HUES48 (cell line): ENCODE results near the gene MSL3.

Experiments used
- H3K27ac ChIP-seq: one replicate; pipeline ENCODE4 v1.7.0; 2013; ENCODE audit warnings: low read depth, low read length, inconsistent platforms
- H3K27me3 ChIP-seq: 2 replicates; pipeline ENCODE4 v1.6.1; 2013; ENCODE audit warnings: mild to moderate bottlenecking, low read length; ENCODE audit not compliant: control insufficient read depth, insufficient read depth
- H3K36me3 ChIP-seq: 2 replicates; pipeline ENCODE4 v1.6.1; 2013; ENCODE audit warnings: low read length; ENCODE audit not compliant: control insufficient read depth, insufficient read depth
- H3K4me1 ChIP-seq: 2 replicates; pipeline ENCODE4 v1.6.1; 2013; ENCODE audit warnings: mild to moderate bottlenecking, low read length; ENCODE audit not compliant: control insufficient read depth, insufficient read depth
- H3K4me3 ChIP-seq: 2 replicates; pipeline ENCODE4 v1.5.1; 2013; ENCODE audit warnings: mild to moderate bottlenecking, low read depth, low read length
- H3K9ac ChIP-seq: 2 replicates; pipeline ENCODE4 v1.6.1; 2013; ENCODE audit warnings: mild to moderate bottlenecking, low read depth, low read length, moderate library complexity
- H3K9me3 ChIP-seq: 2 replicates; pipeline ENCODE4 v1.6.1; 2013; ENCODE audit warnings: low read length; ENCODE audit not compliant: control insufficient read depth, insufficient read depth

MSL3 gene

DNA sequence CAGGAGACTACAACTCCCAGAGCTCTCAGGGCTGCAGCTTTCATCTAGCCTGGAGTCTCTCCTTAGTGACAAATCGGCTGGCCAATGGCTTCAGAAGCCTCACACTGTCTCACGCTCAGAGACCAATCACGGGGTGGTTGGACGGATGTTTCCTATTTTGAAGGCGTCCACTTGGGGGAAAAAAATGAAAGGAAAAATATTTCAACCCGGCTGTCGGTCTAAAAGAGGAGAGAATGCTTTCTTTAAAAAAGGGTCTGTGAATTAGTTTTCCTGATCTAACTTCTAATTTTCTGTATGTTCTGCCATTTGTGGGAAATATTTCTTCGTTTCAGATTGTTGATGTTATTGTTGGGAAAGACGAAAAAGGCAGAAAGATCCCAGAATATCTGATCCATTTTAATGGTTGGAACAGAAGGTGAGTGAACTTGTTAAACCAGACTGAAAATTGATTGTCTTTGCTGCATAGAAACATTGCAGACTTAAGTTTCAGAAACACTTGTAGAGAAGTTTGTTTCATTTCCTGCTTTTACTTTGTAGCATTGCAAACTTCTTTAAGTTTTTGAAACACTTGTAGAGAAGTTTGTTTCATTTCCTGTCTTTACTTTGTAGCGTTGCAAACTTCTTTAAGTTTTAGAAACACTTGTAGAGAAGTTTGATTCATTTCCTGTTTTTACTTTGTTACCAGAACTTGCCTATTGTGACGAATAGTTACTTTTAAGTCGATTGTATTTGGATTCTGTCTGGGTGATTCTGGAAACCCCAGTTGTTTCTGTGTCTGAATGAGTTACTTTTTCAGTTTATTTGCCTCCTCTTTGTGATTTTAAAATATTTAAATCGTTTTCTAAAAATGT lies 1.6 kb downstream of the MSL3 start:
- no peak overlapping the region for H3K9ac ChIP-seq
- H3K9me3 ChIP-seq = no peaks in the 10 kb centered on the region
- H3K27ac ChIP-seq = no peak overlapping the region

DNA sequence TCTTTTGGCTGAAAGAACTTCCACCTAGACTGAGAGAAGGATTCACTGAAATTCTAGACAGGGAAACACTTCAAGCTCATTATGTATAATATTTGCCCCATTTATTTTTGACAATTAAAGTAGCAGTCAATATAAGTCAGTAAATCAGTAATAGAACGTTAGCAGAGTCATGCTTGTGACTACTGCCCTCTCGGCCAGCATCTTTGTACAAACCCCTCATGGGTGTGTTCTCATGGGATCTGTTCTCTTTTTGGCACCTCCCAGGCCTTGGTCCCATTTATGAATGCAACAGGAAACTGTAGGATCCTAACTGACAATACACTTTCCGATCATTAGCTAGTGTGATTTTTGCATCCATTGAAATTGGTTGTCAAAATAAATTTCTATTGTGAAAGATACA lies 2.9 kb downstream of the MSL3 start:
- no peaks in the 10 kb centered on the region for H3K9me3 ChIP-seq
- H3K4me1 ChIP-seq = peaks cover 16% of the 10 kb centered on the region
- no peak overlapping the region for H3K9ac ChIP-seq
- H3K27me3 ChIP-seq = peaks cover 15% of the 10 kb centered on the region
- no peak overlapping the region for H3K27ac ChIP-seq
- H3K36me3 ChIP-seq = peaks cover 53% of the 10 kb centered on the region
- H3K4me3 ChIP-seq = no peak overlapping the region

More for the DNA sequence above, 1.6 kb downstream of the MSL3 start:
- Histone ChIP-seq H3K27me3 (peaks cover 20% of the 10 kb centered on the region), H3K36me3 (peaks cover 41% of the 10 kb centered on the region), H3K4me1 (peaks cover 16% of the 10 kb centered on the region), H3K4me3 (peak overlapping the region; percentile 89)

DNA sequence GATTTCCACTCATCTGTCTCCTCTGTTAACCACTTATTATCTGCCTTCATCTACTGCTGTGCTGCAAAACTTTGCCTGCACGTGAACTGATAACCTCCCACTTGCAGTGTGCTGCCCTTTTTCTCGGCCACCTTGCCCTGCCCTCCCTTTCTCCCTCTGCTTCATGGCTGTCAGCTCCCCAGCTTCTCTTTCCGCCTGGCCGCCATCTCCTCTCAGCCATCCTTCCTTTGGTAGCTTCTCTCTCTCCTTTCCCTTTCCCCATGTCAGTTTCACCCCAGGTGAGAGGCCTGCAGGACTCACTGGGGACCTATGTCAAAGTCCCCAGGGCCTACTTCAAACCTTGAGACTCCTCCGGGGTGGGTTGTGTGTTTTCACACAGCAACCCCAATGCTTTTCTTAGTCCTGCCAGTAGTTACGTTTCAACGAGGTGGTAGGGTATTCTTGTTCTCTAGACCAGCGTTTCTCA lies 6.6 kb downstream of the MSL3 start:
- Histone ChIP-seq H3K4me1 (peaks cover 4% of the 10 kb centered on the region; the same call in 1 of the 2 replicates), H3K9ac (no peak overlapping the region), H3K36me3 (peaks cover 86% of the 10 kb centered on the region), H3K9me3 (no peaks in the 10 kb centered on the region), H3K27me3 (no peaks in the 10 kb centered on the region), H3K4me3 (no peak overlapping the region), H3K27ac (no peak overlapping the region)

DNA sequence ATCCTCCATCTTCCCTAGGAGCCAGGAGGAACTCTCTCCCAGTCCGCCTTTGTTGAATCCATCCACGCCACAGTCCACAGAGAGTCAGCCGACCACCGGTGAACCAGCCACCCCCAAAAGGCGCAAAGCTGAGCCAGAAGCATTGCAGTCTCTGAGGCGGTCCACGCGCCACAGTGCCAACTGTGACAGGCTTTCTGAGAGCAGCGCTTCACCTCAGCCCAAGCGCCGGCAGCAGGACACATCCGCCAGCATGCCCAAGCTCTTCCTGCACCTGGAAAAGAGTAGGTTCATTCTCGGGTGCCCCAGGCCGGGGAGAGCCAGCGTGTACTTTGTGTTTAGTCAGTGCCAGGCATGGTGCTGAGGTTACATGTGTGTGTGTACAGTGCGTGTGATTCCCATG lies 7.4 kb downstream of the MSL3 start:
- H3K4me1 ChIP-seq = no peaks in the 10 kb centered on the region
- no peak overlapping the region for H3K9ac ChIP-seq
- no peak overlapping the region for H3K4me3 ChIP-seq
- no peaks in the 10 kb centered on the region for H3K9me3 ChIP-seq
- no peak overlapping the region for H3K27ac ChIP-seq
- no peaks in the 10 kb centered on the region for H3K27me3 ChIP-seq
- peaks cover 86% of the 10 kb centered on the region for H3K36me3 ChIP-seq

DNA sequence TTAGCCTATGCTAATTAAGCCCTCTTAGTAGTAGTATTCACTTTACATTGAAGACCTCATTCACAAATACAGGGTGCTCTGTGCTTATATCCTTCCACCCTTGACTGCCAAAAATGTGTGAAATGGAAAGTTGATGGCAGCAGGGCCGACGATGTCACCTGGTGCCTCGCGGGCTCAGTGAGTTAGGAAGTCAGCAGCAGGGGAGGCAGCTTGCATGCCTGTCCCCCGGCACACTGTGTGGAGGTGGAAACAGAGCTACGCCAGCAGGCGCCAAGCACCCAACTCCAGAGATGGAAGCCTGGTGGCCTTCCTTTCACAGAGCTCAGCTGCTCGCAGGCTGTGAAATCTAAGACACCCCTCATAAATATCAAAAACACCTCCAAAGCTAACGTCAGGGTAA lies 8.4 kb downstream of the MSL3 start:
- Histone ChIP-seq H3K27me3 (no peaks in the 10 kb centered on the region), H3K9ac (no peak overlapping the region), H3K4me1 (no peaks in the 10 kb centered on the region), H3K9me3 (no peaks in the 10 kb centered on the region), H3K36me3 (peaks cover 76% of the 10 kb centered on the region), H3K27ac (no peak overlapping the region), H3K4me3 (no peak overlapping the region)

DNA sequence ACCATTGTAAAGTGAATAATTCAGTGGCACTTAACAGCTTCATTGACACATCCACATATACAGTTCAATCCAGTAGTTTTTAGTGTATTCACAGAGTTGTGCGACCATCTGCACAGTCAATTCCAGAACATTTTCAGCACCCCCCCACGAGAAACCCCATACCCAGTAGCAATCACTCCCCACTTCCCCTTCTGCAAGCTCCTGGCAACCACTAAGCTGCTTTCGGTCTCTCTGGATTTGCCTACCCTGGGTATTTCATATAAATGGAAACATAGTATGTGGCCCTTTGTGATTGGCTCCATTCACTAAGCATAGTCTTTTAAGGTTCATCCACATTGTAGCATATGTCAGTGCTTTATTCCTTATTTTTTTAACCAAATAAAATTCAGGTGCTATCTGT lies 10.0 kb downstream of the MSL3 start:
- H3K27ac ChIP-seq = no peak overlapping the region
- peaks cover 62% of the 10 kb centered on the region for H3K36me3 ChIP-seq

DNA sequence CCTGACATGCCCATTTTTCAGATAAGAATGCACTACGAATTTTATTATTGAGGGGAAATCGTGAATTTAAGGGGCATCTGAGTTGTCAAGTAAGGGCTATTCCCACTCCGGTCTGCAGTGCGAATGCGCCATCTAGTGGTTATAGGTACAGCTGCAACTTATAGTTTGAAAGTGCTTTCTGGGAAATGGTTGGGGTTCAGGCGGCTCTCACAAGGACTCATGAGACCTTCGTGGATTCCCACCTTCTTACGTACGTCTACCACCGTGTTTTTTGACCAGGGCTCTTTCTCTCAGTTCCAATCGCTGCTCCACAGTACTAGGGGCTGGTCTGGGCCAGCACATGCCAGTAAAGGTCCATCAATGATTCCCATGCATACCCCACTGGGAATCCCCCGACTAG lies 12.3 kb downstream of the MSL3 start:
- Histone ChIP-seq H3K4me1 (no peaks in the 10 kb centered on the region), H3K27me3 (no peaks in the 10 kb centered on the region), H3K9ac (no peak overlapping the region), H3K4me3 (no peak overlapping the region), H3K9me3 (no peaks in the 10 kb centered on the region), H3K27ac (no peak overlapping the region), H3K36me3 (peaks cover 41% of the 10 kb centered on the region)

More for the DNA sequence above, 10.0 kb downstream of the MSL3 start:
- H3K27me3 ChIP-seq = no peaks in the 10 kb centered on the region
- no peak overlapping the region for H3K9ac ChIP-seq
- no peaks in the 10 kb centered on the region for H3K9me3 ChIP-seq
- H3K4me3 ChIP-seq = no peak overlapping the region
- H3K4me1 ChIP-seq = no peaks in the 10 kb centered on the region

DNA sequence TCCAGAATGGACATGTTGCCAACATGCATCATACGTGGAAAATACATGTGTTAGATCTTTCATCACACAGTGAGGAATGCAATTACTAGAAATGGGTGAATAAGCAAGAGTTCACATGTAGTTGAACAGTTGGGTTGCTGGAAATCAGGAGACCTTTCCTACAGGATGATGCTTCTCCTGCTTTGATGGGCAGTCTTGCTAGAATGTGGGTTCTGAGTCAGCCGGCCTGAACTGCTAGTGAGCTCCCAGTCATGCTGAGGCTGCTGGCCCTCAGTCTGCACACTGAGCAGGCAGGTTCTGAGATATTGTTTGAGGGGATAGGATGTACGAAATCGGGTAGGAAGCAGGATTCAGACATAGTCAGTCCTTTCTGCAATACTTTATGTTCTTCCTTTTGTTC lies 20.2 kb downstream of the MSL3 start:
- Histone ChIP-seq H3K9me3 (no peaks in the 10 kb centered on the region), H3K27me3 (no peaks in the 10 kb centered on the region), H3K27ac (no peak overlapping the region), H3K4me3 (no peak overlapping the region), H3K9ac (no peak overlapping the region), H3K4me1 (no peaks in the 10 kb centered on the region), H3K36me3 (peaks cover 5% of the 10 kb centered on the region; the same call in 1 of the 2 replicates)

DNA sequence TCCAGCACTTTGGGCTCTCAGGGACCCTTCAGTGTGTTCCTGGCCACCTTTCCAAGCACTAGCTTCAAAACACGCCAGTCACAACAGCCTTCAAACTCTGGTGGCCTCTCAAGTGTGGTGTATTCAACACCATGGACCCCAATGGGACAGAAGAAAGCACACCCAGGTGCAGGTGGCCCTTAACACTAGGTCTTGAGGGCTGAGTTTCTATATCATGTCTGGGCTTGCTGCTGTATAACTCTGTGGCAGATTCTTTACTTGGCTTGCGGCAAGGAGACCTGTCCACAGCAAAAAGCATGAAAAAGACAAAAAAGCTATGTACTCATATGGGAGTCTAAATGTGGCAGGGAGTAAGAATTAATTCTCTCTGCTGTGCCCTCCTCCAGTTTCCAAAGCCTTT lies 23.1 kb downstream of the MSL3 start:
- H3K4me3 ChIP-seq = no peak overlapping the region
- no peak overlapping the region for H3K9ac ChIP-seq
- H3K27me3 ChIP-seq = no peaks in the 10 kb centered on the region
- peaks cover under 1% of the 10 kb centered on the region; the same call in 1 of the 2 replicates for H3K36me3 ChIP-seq
- H3K27ac ChIP-seq = no peak overlapping the region
- H3K9me3 ChIP-seq = no peaks in the 10 kb centered on the region
- H3K4me1 ChIP-seq = no peaks in the 10 kb centered on the region

DNA sequence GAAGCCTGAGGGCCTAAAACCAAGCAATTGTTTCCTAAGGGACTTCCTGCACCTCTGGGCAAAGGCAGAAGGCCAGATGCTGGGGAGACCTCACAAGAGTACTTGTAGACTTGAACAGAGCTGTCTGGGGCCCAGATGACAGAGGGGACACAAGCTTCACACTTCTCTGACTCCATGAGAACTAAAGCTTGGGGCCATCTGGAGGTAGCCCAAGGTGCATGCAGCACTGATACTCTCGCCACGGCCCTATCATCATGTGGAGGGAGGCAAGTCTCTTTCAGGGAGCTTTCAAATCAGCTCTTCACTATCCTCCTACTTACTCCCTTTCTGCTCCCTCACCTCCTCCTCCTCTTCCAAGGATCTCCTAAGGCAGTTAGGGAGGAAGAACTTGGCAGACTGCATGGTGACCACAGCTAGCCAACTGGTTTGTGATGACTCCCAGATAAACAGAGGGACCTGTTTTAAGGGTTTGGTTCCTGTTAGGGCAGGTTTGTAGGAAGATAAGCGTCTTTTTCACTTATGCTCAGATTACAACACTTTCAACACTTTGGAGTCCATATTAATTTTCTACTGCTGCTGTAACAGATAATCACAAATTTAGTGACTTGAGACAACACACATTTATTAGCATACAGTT lies 23.8 kb downstream of the MSL3 start:
- Histone ChIP-seq H3K4me3 (no peak overlapping the region), H3K27me3 (no peaks in the 10 kb centered on the region), H3K4me1 (no peaks in the 10 kb centered on the region), H3K9ac (no peak overlapping the region), H3K36me3 (no peaks in the 10 kb centered on the region), H3K27ac (no peak overlapping the region), H3K9me3 (no peaks in the 10 kb centered on the region)

DNA sequence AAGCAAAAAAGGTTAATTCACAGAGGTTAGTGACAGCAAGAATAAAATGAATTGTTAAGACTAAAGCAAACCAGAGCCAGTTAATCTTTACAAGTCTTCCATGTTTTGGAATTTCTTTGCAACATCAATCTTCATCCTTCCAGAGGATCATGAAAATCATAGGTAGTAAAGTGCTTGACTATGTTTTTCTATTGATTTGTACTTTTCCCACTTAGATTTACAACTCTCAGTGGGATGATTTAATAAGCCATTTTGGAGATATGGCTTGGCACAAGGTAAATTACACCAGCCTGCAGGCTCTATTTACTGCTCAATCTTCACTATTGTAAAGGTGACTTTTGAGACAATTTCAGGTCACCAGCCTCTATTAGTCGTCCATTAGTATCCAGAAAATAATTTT lies 26.5 kb downstream of the MSL3 start:
- Histone ChIP-seq H3K27me3 (no peaks in the 10 kb centered on the region), H3K9me3 (no peaks in the 10 kb centered on the region), H3K9ac (no peak overlapping the region), H3K4me1 (no peaks in the 10 kb centered on the region), H3K27ac (no peak overlapping the region), H3K36me3 (no peaks in the 10 kb centered on the region), H3K4me3 (no peak overlapping the region)
